ENCODE data around the gene LINGO4.
"Not testable (repeated sequence)": the region's sequence is repeated elsewhere in the genome, so short reads cannot be mapped to it uniquely, and the experiment has no call there.

Gene LINGO4

DNA sequence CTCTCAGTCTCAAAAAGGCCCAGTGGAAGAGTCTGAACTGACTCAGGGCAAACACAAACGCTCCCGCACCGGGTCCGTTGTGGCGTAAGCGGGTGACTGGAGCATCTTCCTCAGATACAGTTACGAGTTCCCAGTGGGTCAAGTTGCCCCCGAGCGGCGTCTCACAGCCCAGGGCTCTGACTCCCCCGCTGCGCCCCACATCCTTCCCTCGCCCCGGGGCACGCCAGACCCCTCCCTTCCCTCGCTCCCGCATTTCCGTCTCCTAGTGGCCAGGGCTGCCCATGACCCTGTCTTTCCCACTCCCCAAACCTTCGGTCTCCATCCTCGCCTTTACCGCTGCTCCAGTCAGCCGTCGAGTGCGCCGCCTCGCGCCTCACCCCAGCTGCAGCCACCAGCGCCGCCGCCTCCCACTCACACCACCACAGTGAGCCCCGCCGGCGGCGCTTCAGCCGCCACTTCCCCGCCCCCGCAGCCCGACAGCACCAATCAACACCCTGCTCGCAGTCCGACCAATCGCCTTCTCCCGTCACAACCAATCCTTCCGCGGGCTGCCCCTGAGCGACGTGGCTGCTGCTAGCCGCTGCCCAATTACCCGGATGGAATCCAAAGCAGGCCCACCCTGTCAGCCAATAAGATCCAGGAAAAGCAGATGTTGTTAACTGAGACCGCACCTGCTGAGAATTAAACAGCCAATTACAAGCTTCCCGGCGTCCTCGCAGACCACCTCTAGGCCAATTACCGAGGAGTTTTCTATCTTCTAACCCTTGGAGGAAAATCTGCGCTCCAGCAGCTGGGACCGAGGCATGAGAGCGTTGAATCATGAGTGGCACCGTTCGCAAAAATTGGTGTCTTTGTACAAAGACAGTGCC is 14.9 kb downstream of the LINGO4 start, which contains the start of gene TDRKH:
TDRKH (minus strand) TSS at position 430 of the 869 bp plus-strand sequence. CDS start 7,478 bp downstream, outside the sequence.
- in situ Hi-C loops (cut with MboI; ENCODE audit: low sequenced_read_pairs), result no loop called here

DNA sequence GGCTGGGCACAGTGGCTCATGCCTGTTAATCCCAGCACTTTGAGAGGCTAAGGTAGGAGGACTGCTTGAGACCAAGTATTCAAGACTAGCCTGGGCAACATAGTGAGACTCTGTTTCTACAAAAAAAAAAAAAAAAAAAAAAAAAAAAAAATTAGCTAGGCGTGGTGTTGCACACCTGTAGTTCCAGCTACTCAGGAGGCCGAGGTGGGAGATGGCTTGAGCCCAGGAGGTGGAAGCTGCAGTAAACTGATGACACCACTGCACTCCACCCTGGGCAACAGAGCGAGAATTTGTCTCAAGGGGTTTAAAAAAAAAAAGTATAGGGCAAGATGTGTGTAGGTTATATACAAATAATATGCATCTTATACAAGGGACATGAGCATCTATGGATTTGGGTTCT is 17.5 kb downstream of the LINGO4 start:
- in situ Hi-C loops (cut with MboI; ENCODE audit: low sequenced_read_pairs), result no loop called here

GRCh38 chr1:151783796-151784195 is 21.4 kb downstream of the LINGO4 start:
- in situ Hi-C loops (cut with MboI; ENCODE audit: low sequenced_read_pairs), result no loop called here

DNA sequence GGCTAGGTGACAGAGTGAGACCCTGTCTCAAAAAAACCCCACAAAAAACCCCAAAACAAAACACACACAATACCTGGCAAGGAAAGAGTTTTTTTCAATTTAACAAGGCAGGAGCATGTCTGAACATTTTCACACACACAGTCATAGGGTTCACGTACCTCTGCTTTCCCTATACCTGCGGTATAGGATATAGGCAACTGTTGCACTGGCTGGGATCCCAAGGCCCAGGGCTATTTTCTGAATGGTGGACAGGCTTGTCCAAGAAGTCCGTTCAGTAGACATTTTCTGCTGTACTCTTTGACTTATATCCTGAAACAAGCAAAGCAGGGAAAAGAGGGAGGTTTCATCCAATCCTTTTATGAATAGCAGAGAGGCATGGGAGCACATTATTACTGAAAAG is 22.5 kb downstream of the LINGO4 start:
- in situ Hi-C loops (cut with MboI; ENCODE audit: low sequenced_read_pairs), result no loop called here

DNA sequence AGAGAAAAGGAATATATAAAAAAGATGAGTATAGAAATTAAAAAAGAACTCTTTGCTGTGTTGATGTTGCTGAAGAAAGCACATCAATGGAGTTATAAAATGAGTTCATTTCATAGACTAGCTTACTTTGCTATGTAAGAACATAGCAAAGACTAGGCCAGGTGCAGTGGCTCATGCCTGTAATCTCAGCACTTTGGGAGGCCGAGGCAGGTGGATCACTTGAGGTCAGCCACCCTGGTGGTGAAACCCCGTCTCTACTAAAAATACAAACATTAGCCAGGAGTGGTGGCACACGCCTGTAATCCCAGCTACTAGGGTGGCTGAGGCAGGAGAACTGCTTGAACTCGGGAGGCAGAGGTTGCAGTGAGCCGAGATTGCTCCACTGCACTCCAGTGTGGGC is 23.2 kb downstream of the LINGO4 start:
- in situ Hi-C loops (cut with MboI; ENCODE audit: low sequenced_read_pairs), result not testable (repeated sequence)

DNA sequence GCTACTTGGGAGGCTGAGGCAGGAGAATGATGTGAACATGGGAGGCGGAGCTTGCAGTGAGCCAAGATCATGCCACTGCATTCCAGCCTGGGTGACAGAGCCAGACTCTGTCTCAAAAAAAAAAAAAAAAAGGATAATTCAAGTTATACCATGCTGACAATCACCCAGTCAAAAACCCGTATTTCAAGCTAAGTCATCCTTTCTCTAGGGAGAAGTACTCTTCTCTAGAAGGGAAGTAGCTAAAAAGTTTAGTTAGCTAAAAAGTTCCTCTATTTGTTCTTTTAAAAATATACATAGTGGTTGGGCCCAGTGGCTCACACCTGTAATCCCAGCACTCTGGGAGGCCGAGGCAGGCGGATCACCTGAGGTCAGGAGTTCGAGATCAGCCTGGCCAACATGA is 24.5 kb downstream of the LINGO4 start:
- in situ Hi-C loops (cut with MboI; ENCODE audit: low sequenced_read_pairs), result not testable (repeated sequence)

DNA sequence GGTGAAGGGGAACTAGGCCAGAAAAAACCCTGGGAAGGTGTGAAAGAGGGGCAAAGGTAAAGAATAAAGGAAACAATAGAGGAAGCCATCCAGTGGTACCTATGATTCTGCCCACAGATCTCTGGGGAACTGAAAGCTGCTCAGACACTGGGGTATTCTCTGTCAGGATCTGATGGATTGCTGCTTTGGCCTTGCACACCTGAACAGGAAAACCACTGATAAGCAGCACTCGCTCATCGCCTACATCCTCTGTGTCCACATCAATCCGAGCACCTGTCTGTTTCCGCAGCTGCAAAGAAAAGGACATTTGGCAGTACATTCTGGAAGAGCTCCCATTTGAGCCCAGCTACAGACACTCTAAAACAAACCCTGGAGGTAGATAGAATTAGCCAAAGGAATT is 25.4 kb downstream of the LINGO4 start:
- in situ Hi-C loops (cut with MboI; ENCODE audit: low sequenced_read_pairs), result no loop called here

DNA sequence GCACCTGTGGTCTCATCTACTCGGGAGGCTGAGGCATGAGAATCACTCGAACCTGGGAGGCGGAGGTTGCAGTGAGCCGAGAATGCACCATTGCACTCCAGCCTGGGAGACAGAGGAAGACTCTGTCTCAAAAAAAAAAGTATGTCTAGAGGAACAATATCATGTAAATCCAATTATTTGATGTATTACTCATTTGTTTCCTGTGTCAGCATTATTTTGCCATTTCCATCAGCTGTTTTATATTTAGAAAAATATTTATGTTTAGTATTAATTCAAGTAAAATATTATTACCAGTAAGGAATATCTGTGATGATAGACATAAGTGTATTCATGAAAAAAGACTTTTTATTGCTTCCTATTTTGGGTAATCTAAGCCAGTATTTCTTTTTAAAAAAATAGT is 27.9 kb downstream of the LINGO4 start:
- in situ Hi-C loops (cut with MboI; ENCODE audit: low sequenced_read_pairs), result no loop called here

- in situ Hi-C loops (cut with MboI; ENCODE audit: low sequenced_read_pairs), result no loop called here
These were observed 28.6 kb downstream of the LINGO4 start for GRCh38 chr1:151776665-151777062.

- in situ Hi-C loops (cut with MboI; ENCODE audit: low sequenced_read_pairs), result no loop called here
These were observed 29.1 kb downstream of the LINGO4 start for GRCh38 chr1:151775894-151776664.

- in situ Hi-C loops (cut with MboI; ENCODE audit: low sequenced_read_pairs), result no loop called here
These were observed 30.8 kb downstream of the LINGO4 start for GRCh38 chr1:151774256-151774922.

- in situ Hi-C loops (cut with MboI; ENCODE audit: low sequenced_read_pairs), result no loop called here
These were observed 31.5 kb downstream of the LINGO4 start for GRCh38 chr1:151773702-151774101.

DNA sequence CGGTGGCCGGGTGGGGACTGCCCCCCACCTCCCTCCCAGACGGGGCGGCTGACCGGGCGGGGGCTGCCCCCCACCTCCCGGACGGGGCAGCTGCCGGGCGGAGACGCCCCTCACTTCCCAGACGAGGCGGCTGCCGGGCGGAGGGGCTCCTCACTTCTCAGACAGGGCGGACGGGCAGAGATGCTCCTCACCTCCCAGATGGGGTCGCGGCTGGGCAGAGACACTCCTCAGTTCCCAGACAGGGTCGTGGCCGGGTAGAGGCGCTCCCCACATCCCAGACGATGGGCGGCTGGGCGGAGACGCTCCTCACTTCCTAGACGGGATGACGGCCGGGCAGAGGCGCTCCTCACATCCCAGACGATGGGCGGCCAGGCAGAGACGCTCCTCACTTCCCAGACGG is 35.9 kb downstream of the LINGO4 start:
- in situ Hi-C loops (cut with MboI; ENCODE audit: low sequenced_read_pairs), result not testable (repeated sequence)

DNA sequence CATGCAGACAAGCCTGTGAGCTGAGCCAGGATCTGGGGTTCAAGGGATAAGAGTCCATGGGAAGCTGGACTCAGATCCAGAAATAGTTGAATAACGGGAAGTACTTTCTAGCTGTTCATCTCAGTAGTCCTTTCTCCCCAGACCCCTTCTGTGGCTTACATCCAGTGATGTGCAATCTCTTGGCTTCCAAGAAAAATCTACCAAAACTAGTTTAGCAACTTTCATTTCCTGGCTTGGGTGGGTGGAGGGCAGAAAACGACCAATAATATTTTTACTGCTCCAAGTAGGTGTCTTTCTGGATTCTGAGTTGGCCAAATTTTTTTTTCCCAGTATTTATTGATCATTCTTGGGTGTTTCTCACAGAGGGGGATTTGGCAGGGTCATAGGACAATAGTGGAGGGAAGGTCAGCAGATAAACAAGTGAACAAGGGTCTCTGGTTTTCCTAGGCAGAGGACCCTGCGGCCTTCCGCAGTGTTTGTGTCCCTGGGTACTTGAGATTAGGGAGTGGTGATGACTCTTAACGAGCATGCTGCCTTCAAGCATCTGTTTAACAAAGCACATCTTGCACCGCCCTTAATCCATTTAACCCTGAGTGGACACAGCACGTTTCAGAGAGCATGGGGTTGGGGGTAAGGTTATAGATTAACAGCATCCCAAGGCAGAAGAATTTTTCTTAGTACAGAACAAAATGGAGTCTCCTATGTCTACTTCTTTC is 36.7 kb downstream of the LINGO4 start:
- in situ Hi-C loops (cut with MboI; ENCODE audit: low sequenced_read_pairs), result not testable (repeated sequence)

- in situ Hi-C loops (cut with MboI; ENCODE audit: low sequenced_read_pairs), result no loop called here
These were observed 41.2 kb downstream of the LINGO4 start for GRCh38 chr1:151763990-151764389.

- in situ Hi-C loops (cut with MboI; ENCODE audit: low sequenced_read_pairs), result no loop called here
These were observed 42.0 kb downstream of the LINGO4 start, which contains the start of gene MRPL9 for GRCh38 chr1:151762941-151763921. MRPL9 (minus strand) TSS chr1:151763496; CDS start chr1:151763479, 17 bp downstream.

GRCh38 chr1:151760597-151761385 is 44.4 kb downstream of the LINGO4 start:
- in situ Hi-C loops (cut with MboI; ENCODE audit: low sequenced_read_pairs), result no loop called here

- in situ Hi-C loops (cut with MboI; ENCODE audit: low sequenced_read_pairs), result no loop called here
These were observed 46.0 kb downstream of the LINGO4 start for GRCh38 chr1:151759241-151759640.

DNA sequence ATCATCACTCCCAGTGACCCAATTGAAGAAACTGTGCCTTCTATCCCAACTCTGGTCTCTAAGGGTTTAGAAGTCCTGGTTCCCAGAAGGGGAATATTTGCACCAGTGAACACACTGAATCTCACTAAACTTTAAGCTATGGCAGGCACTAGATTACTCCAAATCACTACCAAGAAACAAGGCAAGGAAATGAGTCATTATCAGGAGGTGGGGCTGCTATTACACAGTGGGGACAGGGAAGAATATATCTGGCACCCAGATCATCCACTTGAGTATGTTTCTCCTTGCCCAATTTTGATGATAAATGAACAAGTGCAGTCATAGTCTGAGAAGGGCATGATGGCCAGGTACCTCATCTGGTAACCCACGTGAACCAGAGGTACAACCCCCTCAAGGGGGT is 48.9 kb downstream of the LINGO4 start:
- in situ Hi-C loops (cut with MboI; ENCODE audit: low sequenced_read_pairs), result no loop called here

All from HL-60/S4 treated with retinoic acid at 250 ng/mL for 4 days and 3 days (cell line).